Measurements from ENCODE around the gene ZNF638.
A peak's percentile ranks its signal among the peaks of the same experiment; 100 is the strongest.

The ZNF638 gene

GRCh38 chr2:71360434-71360975 is 28.9 kb downstream of the ZNF638 start:
- H3K4me3 ChIP-seq (ENCODE audit: control insufficient read depth, low read depth, low read length): no peak overlapping the region
- TF ChIP-seq CTCF (IDR thresholded peaks at IDR 0.05; ENCODE audit: control insufficient read depth, insufficient read depth, low read depth, low read length, missing control alignments): no peak
- DNase-seq (ENCODE audit: low read depth): no peak

- no peak for DNase-seq (ENCODE audit: low read depth)
- H3K4me3 ChIP-seq (ENCODE audit: control insufficient read depth, low read depth, low read length): no peak overlapping the region
- no peak for TF ChIP-seq CTCF (IDR thresholded peaks at IDR 0.05; ENCODE audit: control insufficient read depth, insufficient read depth, low read depth, low read length, missing control alignments)
Measured at GRCh38 chr2:71361631-71362030, 30.0 kb downstream of the ZNF638 start.

DNA sequence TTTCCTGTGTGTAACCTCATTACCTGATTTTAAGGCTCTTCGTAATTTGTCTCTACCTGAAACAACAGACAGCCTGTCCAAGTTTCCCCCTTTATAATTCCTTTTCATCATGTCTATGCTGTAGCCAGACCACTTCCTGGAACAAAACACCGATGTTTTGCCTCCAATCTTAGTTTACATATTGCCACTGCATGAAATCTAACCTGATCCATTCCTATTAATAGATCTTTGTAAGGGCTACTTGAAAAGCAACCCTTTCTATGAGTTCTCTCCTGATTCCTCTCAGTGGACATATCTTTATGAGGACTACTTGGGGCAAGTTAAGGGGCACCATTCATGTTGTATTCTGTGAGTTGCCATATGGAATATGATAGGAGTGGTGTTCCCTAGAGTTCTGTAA is 30.9 kb downstream of the ZNF638 start:
- no peak overlapping the region for H3K4me3 ChIP-seq (ENCODE audit: control insufficient read depth, low read depth, low read length)
- DNase-seq (ENCODE audit: low read depth): no peak
- no peak for TF ChIP-seq CTCF (IDR thresholded peaks at IDR 0.05; ENCODE audit: control insufficient read depth, insufficient read depth, low read depth, low read length, missing control alignments)

DNA sequence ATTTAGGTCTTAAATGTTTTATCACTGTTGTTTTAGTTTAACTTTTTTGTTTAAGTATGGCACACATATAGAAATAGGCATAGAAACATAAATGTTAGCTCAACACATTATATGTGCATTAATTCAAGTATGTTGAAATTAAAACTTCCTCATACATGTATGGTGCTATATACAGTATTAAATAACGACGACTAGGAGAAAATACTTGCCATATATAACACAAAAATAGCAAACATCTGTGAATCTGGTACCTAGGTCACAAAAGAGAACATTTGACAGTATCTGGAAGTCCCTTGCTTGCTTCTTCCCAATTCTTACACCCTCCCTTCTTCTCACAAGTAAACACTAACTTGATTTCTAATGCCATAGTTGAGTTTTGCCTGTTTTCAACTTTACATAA is 38.4 kb downstream of the ZNF638 start:
- TF ChIP-seq CTCF (IDR thresholded peaks at IDR 0.05; ENCODE audit: control insufficient read depth, insufficient read depth, low read depth, low read length, missing control alignments): no peak
- H3K4me3 ChIP-seq (ENCODE audit: control insufficient read depth, low read depth, low read length): no peak overlapping the region
- DNase-seq (ENCODE audit: low read depth): no peak

DNA sequence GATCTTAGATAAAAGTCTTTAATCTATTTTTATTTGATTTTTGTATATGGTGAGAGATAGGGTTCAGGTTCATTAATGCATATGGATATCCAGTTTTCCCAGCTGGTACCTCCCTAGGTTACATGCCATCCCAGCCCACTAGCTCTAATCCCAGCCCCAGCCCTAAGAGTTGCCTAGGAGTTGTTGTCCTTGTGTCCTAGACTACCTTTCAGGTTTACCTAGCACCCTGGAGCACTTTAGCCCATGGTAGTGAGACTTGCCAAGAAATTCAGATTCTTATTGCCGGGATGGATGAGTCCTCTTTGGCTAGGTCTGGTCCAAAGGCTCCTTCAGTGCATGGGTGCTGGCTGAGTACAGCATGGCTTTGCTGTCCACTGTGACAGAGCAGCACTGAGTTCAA is 40.5 kb downstream of the ZNF638 start:
- no peak for DNase-seq (ENCODE audit: low read depth)
- no peak overlapping the region for H3K4me3 ChIP-seq (ENCODE audit: control insufficient read depth, low read depth, low read length)
- TF ChIP-seq CTCF (IDR thresholded peaks at IDR 0.05; ENCODE audit: control insufficient read depth, insufficient read depth, low read depth, low read length, missing control alignments): no peak

GRCh38 chr2:71379086-71379485 is 47.5 kb downstream of the ZNF638 start:
- H3K4me3 ChIP-seq (ENCODE audit: control insufficient read depth, low read depth, low read length): no peak overlapping the region
- TF ChIP-seq CTCF (IDR thresholded peaks at IDR 0.05; ENCODE audit: control insufficient read depth, insufficient read depth, low read depth, low read length, missing control alignments): no peak
- DNase-seq (ENCODE audit: low read depth): peak; percentile 48

- no peak overlapping the region for H3K4me3 ChIP-seq (ENCODE audit: control insufficient read depth, low read depth, low read length)
- TF ChIP-seq CTCF (IDR thresholded peaks at IDR 0.05; ENCODE audit: control insufficient read depth, insufficient read depth, low read depth, low read length, missing control alignments): no peak
- DNase-seq (ENCODE audit: low read depth): no peak
Measured at GRCh38 chr2:71380665-71381064, 49.1 kb downstream of the ZNF638 start.

Data from AG09309 (cell line).